ENCODE measurements around the gene HEXD. TPM values are rescaled to one million over a fixed set of nuclear protein-coding genes. Genes with fewer than 3 reads are reported as not detected.
"Not testable (repeated sequence)": the region's sequence is repeated elsewhere in the genome, so short reads cannot be mapped to it uniquely, and the experiment has no call there.

Gene HEXD
- total RNA-seq, 4 donors from 2014 or later: 29.1 to 66.4 (median 47.3) TPM

- no peak for TF ChIP-seq CTCF (IDR thresholded peaks at IDR 0.05)
- DNase-seq (ENCODE audit: low spot score): no peak
- ATAC-seq (ENCODE audit: low FRiP score): no peak
Measured at GRCh38 chr17:82407255-82407654, 10.9 kb upstream of the HEXD start.

- DNase-seq (ENCODE audit: low spot score): no peak
- ATAC-seq (ENCODE audit: low FRiP score): no peak
- TF ChIP-seq CTCF (IDR thresholded peaks at IDR 0.05): no peak
Measured at GRCh38 chr17:82408288-82408937, 9.7 kb upstream of the HEXD start.

- no peak for TF ChIP-seq CTCF (IDR thresholded peaks at IDR 0.05)
- DNase-seq (ENCODE audit: low spot score) (no peak), ATAC-seq (ENCODE audit: low FRiP score) (no peak)
Measured at GRCh38 chr17:82408938-82409318, 9.2 kb upstream of the HEXD start.

GRCh38 chr17:82410014-82410716 is 8.0 kb upstream of the HEXD start:
- no peak for TF ChIP-seq CTCF (IDR thresholded peaks at IDR 0.05)
- DNase-seq (ENCODE audit: low spot score) (no peak), ATAC-seq (ENCODE audit: low FRiP score) (no peak)

GRCh38 chr17:82411396-82412053 is 6.6 kb upstream of the HEXD start:
- ATAC-seq (ENCODE audit: low FRiP score) (no peak), DNase-seq (ENCODE audit: low spot score) (no peak)
- no peak for TF ChIP-seq CTCF (IDR thresholded peaks at IDR 0.05)

GRCh38 chr17:82412081-82412480 is 6.1 kb upstream of the HEXD start:
- not testable (repeated sequence) for ATAC-seq (ENCODE audit: low FRiP score); DNase-seq (ENCODE audit: low spot score)

GRCh38 chr17:82412535-82413520 is 5.3 kb upstream of the HEXD start:
- no peak for ATAC-seq (ENCODE audit: low FRiP score)
- no peak for TF ChIP-seq CTCF (IDR thresholded peaks at IDR 0.05)

More at GRCh38 chr17:82412535-82413520, 5.3 kb upstream of the HEXD start:
- DNase-seq (ENCODE audit: low spot score): no peak
